Retinal pigment epithelial cell (primary cell): ENCODE measurements around the gene HERC2.

Experiments used
- DNase-seq: peaks from one replicate; pipeline ENCODE4 v3.0.0-alpha.2; 2010; ENCODE audit warnings: low read depth
- H3K4me3 ChIP-seq: 2 replicates; pipeline ENCODE4 v1.5.1; 2011; ENCODE audit warnings: mild to moderate bottlenecking, low read length, control low read depth, moderate library complexity
- TF ChIP-seq, protein P1 (sequence below): conservative IDR thresholded peaks from 2 replicates; pipeline ENCODE4 v1.5.1; 2011; ENCODE audit warnings: low read depth, low read length, control low read depth, inconsistent platforms

Gene HERC2

DNA sequence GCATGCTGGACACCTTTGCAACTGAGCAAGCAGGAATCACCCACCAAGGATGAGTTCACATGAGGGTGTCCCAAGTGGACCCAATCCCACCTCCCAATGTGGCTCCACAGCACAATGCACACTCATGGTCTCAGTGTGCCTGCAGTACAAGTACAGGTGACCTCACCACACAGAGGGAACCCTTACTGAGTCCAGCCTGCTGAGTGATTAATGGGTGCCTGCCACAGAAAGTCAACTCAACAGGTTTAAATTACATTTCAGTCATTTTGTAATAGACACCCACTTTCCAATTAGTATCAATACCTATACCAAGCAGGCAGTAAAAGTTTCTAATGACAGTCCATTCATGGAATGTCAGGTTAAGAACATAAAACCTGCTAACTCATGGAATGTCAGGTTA is 59.5 kb downstream of the HERC2 start:
- no peak for DNase-seq
- no peak overlapping the region for H3K4me3 ChIP-seq
- TF ChIP-seq, protein P1, sequence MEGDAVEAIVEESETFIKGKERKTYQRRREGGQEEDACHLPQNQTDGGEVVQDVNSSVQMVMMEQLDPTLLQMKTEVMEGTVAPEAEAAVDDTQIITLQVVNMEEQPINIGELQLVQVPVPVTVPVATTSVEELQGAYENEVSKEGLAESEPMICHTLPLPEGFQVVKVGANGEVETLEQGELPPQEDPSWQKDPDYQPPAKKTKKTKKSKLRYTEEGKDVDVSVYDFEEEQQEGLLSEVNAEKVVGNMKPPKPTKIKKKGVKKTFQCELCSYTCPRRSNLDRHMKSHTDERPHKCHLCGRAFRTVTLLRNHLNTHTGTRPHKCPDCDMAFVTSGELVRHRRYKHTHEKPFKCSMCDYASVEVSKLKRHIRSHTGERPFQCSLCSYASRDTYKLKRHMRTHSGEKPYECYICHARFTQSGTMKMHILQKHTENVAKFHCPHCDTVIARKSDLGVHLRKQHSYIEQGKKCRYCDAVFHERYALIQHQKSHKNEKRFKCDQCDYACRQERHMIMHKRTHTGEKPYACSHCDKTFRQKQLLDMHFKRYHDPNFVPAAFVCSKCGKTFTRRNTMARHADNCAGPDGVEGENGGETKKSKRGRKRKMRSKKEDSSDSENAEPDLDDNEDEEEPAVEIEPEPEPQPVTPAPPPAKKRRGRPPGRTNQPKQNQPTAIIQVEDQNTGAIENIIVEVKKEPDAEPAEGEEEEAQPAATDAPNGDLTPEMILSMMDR = no peak

DNA sequence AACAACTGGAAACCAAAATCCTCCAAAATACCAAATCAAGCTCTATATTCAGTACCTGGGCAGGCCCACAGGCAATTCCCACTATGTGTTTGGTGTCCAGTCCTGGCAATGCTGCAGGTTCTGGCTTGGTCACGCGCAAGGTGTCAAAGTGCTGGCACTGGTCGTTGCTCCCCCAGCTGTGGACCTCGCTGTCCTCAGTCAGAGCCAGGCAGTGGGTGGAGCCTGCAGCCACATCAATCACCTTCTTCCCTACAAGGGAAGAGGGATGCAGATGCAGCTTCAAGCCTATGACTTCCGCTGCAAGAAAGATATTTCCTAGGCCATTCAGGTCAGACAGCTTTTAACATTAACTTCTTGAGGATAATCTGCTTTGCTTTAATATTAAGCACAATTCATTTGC is 61.3 kb downstream of the HERC2 start:
- no peak overlapping the region for H3K4me3 ChIP-seq
- no peak for DNase-seq
- TF ChIP-seq, protein P1 = no peak

GRCh38 chr15:28260317-28260716 is 61.7 kb downstream of the HERC2 start:
- TF ChIP-seq, protein P1 = no peak
- no peak for DNase-seq
- H3K4me3 ChIP-seq = no peak overlapping the region

DNA sequence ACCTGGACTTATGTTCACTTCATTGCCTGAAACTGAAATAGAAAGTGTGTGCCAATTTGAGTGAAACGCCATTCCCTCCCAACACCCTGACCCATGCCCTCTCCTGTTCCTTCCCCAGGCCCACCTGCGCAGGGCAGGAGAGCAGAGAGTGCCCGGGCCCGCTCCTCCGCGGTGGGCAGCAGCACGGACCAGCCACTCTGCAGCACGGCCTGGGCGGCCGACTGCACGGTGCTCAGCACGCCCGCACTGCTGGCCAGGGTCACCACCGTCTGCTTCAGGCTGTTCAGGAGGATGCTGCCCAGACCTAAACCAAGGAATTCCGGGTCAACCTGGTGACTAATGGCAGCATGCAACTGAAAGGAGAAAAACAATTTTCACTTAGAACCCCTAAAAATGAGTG is 66.0 kb downstream of the HERC2 start:
- no peak overlapping the region for H3K4me3 ChIP-seq
- no peak for DNase-seq
- TF ChIP-seq, protein P1 = no peak

DNA sequence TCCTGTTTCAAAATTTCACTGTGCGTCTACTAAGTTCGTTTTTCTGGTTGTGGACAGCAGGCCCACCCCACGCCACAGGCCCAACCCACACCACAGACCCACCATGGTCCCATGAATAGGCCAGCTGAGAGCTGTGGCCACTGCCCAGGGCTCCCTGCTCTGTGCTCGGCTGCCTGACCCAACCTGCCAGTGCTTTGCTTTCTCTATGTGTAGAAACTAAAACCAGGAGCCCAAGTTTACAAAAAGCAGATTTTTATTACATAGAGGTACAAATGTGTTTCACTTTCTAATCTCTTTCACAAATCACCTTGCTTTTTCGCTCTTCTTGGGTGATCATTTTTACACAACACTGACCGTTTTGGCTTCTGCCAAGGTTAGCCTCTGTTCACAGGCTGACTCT is 69.1 kb downstream of the HERC2 start:
- H3K4me3 ChIP-seq = no peak overlapping the region
- no peak for DNase-seq
- TF ChIP-seq, protein P1 = no peak

DNA sequence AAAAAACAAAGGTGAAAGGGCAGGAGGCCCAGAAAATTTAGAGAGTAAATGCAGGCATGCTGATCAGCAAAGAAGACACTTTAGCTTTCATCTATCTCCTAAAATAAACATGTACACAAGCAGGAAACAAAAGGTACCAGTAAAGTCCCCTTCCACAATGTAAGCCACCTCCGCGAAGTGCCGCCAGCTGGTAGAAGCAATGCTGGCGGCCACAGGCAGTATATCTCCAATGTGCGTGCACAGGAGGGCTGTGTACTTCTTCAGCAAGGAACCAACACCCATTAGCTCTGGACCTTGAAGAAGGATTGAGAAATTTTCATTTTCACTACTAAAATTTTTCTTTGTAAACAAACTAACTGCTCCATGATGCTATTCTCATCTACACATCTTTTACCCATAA is 75.4 kb downstream of the HERC2 start:
- no peak overlapping the region for H3K4me3 ChIP-seq
- TF ChIP-seq, protein P1 = no peak
- no peak for DNase-seq

DNA sequence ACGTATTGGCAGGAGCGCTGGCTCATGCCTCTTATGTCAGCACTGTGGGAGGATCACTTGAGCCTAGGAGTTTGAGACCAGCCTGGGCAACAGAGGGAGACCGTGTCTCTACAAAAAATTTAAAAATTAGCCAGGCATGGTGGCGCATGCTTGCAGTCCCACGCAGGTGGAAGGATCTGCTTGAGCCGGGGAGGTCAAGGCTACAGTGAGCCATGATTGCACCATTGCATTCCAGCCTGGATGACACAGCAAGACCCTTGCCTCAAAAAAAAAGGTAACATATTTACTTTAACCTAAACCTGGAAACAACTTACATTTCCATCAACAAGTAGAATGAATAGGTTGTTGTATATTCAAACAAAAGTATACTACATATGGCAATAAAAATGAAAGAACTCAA is 78.1 kb downstream of the HERC2 start:
- H3K4me3 ChIP-seq = no peak overlapping the region
- no peak for DNase-seq
- TF ChIP-seq, protein P1 = no peak
